SU-DHL-6 (cell line): Measurements from ENCODE around the gene ZNF507.

Source experiments
- EZH2phosphoT487 ChIP-seq: fragments of 200-600 bp; sonication (generic), shearing (Covaris generic); conservative IDR thresholded peaks from 2 replicates; pipeline ENCODE4 v1.6.1; 2018; ENCODE audit warnings: mild to moderate bottlenecking, antibody characterized with exemption, low read length, moderate library complexity, mixed read lengths
- TF ChIP-seq, protein P1 (sequence below): fragments of 200-600 bp; sonication (generic); IDR thresholded peaks from one replicate; pipeline ENCODE4 v1.5.1; 2017; ENCODE audit warnings: antibody characterized with exemption, mild to moderate bottlenecking, low read length, moderate library complexity; ENCODE audit not compliant: insufficient read depth, poor library complexity, severe bottlenecking

DNA sequence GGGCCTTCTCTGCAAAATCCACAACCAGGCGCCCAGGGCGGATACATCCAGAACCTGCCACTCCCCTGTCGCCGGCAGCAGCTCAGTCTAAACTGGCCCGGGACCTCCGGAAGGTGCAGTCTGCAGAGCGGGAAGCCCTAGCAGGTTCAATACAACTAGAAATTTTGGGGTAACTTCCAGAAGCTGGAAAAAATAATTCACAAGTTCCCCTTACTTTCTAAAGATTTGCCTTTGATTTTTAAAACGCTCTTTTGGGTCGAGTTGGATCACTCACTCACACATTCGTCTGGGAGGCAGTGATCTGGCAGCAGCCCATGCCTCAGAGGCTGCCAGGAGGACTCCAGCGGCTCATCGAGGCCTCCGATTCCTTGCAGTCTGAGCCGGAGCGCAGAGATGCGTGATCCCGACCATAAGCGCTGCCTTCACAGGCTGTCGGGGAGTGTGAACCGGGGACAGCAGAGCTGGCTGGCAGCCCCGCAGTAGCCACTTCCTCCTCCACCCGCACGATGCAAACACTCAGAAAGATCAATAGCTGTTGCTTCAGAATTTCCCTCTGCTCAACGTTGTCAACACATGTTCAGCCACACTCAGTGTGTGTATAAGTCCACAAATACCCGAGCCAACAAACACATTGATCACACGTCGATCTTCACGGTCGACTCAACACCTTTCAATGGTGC is 35.6 kb upstream of the ZNF507 start:
- TF ChIP-seq, protein P1, sequence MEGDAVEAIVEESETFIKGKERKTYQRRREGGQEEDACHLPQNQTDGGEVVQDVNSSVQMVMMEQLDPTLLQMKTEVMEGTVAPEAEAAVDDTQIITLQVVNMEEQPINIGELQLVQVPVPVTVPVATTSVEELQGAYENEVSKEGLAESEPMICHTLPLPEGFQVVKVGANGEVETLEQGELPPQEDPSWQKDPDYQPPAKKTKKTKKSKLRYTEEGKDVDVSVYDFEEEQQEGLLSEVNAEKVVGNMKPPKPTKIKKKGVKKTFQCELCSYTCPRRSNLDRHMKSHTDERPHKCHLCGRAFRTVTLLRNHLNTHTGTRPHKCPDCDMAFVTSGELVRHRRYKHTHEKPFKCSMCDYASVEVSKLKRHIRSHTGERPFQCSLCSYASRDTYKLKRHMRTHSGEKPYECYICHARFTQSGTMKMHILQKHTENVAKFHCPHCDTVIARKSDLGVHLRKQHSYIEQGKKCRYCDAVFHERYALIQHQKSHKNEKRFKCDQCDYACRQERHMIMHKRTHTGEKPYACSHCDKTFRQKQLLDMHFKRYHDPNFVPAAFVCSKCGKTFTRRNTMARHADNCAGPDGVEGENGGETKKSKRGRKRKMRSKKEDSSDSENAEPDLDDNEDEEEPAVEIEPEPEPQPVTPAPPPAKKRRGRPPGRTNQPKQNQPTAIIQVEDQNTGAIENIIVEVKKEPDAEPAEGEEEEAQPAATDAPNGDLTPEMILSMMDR = no peak
- TF ChIP-seq EZH2phosphoT487 = no peak
